BJ (cell line): ENCODE data around the gene SRP9. TPM values are rescaled to one million over a fixed set of nuclear protein-coding genes. Genes with fewer than 3 reads are reported as not detected.
"Not testable (repeated sequence)": the region's sequence is repeated elsewhere in the genome, so short reads cannot be mapped to it uniquely, and the experiment has no call there.

Source experiments
- CTCF ChIA-PET: fragments of 350-600 bp; formaldehyde crosslinking; extraction: SDS; loops from one replicate; lab custom pipeline; 2021; ENCODE audit warnings: antibody characterized with exemption, inconsistent platforms; lab: Yijun Ruan, JAX
- POLR2A ChIA-PET: fragments of 300-600 bp; sonication (Branson Sonifier 250); formaldehyde crosslinking; extraction: SDS; loops from one replicate; lab custom pipeline; 2021; ENCODE audit warnings: antibody characterized with exemption; lab: Charles Lee
- DNase-seq: peaks from one replicate; pipeline ENCODE4 v3.0.0-alpha.2; 2011; ENCODE audit warnings: low read depth
- H3K27me3 ChIP-seq: 2 replicates; pipeline ENCODE4 v1.6.0; 2011; ENCODE audit warnings: low read length; ENCODE audit not compliant: control insufficient read depth, insufficient read depth
- H3K36me3 ChIP-seq: 2 replicates; pipeline ENCODE4 v1.5.1; 2011; ENCODE audit warnings: low read length; ENCODE audit not compliant: control insufficient read depth, insufficient read depth
- H3K4me3 ChIP-seq: 2 replicates; pipeline ENCODE4 v1.5.1; 2011; ENCODE audit warnings: low read depth, mild to moderate bottlenecking, control low read depth, low read length
- CTCF ChIP-seq: IDR thresholded peaks from 2 replicates; pipeline ENCODE4 v1.5.1; 2011; ENCODE audit warnings: low read depth, mild to moderate bottlenecking, control low read depth, inconsistent platforms, low read length, moderate library complexity; ENCODE audit not compliant: insufficient read depth
- polyA plus RNA-seq: library from polyadenylated mRNA; depleted of rRNA; stranded (reverse); fragments of >200 nt; gene quantifications from 2 replicates; pipeline ENCODE4 v1.2.3, GENCODE V29; 2011

Gene SRP9
- polyA plus RNA-seq, 1 experiment: 250 TPM

GRCh38 chr1:225755671-225756319 lies 21.8 kb upstream of the SRP9 start:
- no peak for DNase-seq
- no peak for TF ChIP-seq CTCF
- Histone ChIP-seq H3K36me3 (no peaks in the 10 kb centered on the region), H3K27me3 (no peaks in the 10 kb centered on the region), H3K4me3 (no peak overlapping the region)
- POLR2A ChIA-PET: no interaction called here
- CTCF ChIA-PET: interaction anchor here (1.2 to 1.8 kb wide), 2 partner anchors 16 kb away, joined by 3 read pairs; no protein-coding TSS in a partner anchor

- DNase-seq: no peak
- ChIA-PET CTCF (interaction anchor here (1.8 kb wide), 1 partner anchor 18 kb away, joined by 3 read pairs; no protein-coding TSS in a partner anchor), POLR2A (no interaction called here)
- no peak for TF ChIP-seq CTCF
- no peak overlapping the region for H3K4me3 ChIP-seq
- no peaks in the 10 kb centered on the region for H3K27me3 ChIP-seq
- H3K36me3 ChIP-seq: no peaks in the 10 kb centered on the region
Measured at GRCh38 chr1:225757927-225758656, 19.5 kb upstream of the SRP9 start.

- CTCF ChIA-PET: interaction anchor here (3.6 kb wide), 1 partner anchor 12 kb away, joined by 20 read pairs; no protein-coding TSS in a partner anchor
- DNase-seq, H3K4me3 ChIP-seq, H3K27me3 ChIP-seq, H3K36me3 ChIP-seq, POLR2A ChIA-PET: not testable (repeated sequence)
Measured at GRCh38 chr1:225759972-225760371, 17.7 kb upstream of the SRP9 start.

GRCh38 chr1:225760531-225760930 lies 17.1 kb upstream of the SRP9 start:
- no peak overlapping the region for H3K4me3 ChIP-seq
- no peak for DNase-seq
- ChIA-PET POLR2A (no interaction called here), CTCF (interaction anchor here (0.6 to 3.6 kb wide), 2 partner anchors 12 to 269 kb away, joined by 3 to 20 read pairs; no protein-coding TSS in a partner anchor)
- no peaks in the 10 kb centered on the region for H3K27me3 ChIP-seq
- no peak for TF ChIP-seq CTCF
- H3K36me3 ChIP-seq: no peaks in the 10 kb centered on the region

- H3K27me3 ChIP-seq, DNase-seq, H3K36me3 ChIP-seq, H3K4me3 ChIP-seq, POLR2A ChIA-PET: not testable (repeated sequence)
- CTCF ChIA-PET: interaction anchor here (3.6 kb wide), 1 partner anchor 11 kb away, joined by 20 read pairs; no protein-coding TSS in a partner anchor
Measured at GRCh38 chr1:225761395-225761794, 16.2 kb upstream of the SRP9 start.

- ChIA-PET CTCF (interaction anchor here (1.2 to 3.6 kb wide), 3 partner anchors 10 to 287 kb away, joined by 3 to 20 read pairs (median 3); no protein-coding TSS in a partner anchor), POLR2A (no interaction called here)
- no peak for TF ChIP-seq CTCF
- DNase-seq: no peak
- Histone ChIP-seq H3K36me3 (no peaks in the 10 kb centered on the region), H3K4me3 (no peak overlapping the region), H3K27me3 (no peaks in the 10 kb centered on the region)
Measured at GRCh38 chr1:225762002-225762441, 15.6 kb upstream of the SRP9 start.
